GM18861 (cell line): ENCODE data around the gene RPTOR.

Experiments used
- ATAC-seq: cut with Tn5 transposase; IDR thresholded peaks from one replicate; pipeline ENCODE4 v1.9.1; 2021; ENCODE audit not compliant: unreplicated experiment

RPTOR gene

DNA sequence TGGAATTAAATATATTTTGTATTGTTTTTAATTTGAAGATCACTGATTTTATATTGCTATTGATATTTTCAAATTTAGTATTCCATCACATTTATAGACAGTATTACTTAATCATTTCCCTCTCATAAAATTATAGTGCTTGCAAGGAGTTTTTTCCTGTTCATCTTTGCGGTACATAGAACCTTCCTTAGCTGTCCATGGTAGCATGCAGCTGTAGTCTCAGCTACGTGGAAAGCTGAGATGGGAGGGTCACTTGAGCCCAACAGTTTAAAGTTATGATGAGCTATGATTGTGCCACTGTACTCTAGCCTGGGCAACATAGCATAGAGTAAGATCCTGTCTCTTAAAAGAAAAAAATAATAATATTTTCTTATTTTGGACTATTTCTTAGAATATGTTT lies 231.2 kb downstream of the RPTOR start:
- ATAC-seq = no peak

GRCh38 chr17:80777274-80777673 lies 232.6 kb downstream of the RPTOR start:
- no peak for ATAC-seq

DNA sequence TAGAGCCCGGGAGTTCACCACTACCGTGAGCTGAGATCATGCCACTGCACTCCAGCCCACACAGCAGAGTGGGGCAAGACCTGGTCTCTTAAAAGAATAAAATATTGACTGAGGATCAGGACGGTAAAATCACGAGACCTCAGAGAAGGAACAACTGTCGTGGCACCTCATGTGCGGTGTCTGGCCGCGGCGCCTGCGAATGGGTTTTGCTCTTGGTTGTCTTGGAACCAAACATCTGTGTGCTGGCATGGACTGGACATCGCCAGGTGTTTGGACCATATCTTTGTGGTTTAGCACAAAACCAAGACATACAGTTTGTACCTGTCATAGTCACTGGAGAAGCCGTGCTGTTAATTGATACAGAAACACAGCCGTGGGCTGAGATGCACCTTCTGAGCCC lies 234.1 kb downstream of the RPTOR start:
- no peak for ATAC-seq

DNA sequence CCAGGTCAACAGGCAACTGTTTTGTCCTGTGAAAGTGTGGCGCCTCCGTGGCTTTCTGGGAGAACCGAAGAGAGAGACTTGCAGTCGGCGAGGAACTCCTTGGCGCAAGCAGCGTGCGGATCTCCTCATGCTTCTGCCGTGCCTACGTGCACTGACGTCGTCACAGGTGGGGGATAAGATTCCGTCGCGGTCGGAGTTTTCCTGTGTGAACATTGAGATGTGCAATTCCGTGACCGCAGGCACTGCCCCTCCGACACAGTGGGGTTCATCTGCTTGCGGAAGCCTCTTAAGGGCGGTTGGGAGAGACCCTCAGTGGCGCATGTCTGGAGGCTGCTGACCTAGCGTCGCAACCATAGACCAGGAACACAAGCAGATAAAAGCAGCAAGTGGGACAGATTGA lies 234.7 kb downstream of the RPTOR start:
- no peak for ATAC-seq

- ATAC-seq = no peak
Observed at GRCh38 chr17:80779961-80780380, 235.3 kb downstream of the RPTOR start.

GRCh38 chr17:80780381-80781198 lies 236.0 kb downstream of the RPTOR start:
- ATAC-seq = no peak

DNA sequence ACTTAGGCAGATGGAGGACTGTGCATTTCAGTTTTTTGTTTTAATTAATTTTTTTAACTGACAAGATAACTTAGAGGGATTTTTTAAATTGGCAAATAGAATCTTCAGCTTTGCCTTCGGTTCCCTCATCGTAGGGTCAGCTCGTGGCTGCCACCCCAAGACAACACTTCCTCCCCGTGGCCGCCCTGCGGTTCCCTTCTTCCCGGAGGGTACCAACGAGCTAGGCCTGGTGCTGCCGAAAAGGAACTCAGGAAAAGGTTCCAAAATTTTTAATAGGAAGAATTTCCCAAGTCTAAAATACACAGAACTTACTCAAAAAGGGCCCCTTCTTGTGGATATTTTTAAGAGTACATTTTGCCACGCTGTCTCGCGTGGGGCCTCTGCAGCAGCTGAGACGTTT lies 236.6 kb downstream of the RPTOR start:
- no peak for ATAC-seq

- ATAC-seq = no peak
Observed at GRCh38 chr17:80781807-80782277, 237.2 kb downstream of the RPTOR start.

GRCh38 chr17:80782536-80783427 lies 238.1 kb downstream of the RPTOR start:
- ATAC-seq = no peak

DNA sequence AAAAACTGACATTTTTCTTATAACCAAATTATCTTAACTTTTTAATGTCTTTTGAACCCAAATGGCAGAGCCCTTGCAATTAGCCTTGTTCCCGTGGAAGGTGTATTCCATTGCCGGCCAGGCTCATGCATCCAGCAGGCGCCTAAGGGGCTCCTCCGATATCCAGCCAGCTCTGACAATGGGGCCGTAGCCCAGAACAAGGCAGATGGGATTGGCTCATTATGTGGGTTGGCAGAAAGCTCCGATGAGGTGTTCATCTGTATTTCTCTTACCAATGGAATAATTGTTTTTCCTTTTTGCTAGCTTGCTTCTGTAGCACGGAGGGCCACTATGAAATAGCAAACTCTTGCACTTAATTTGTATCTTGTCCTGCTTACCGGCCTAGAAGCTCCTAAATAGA lies 238.8 kb downstream of the RPTOR start:
- no peak for ATAC-seq

- ATAC-seq = no peak
Observed at GRCh38 chr17:80783971-80784370, 239.3 kb downstream of the RPTOR start.

DNA sequence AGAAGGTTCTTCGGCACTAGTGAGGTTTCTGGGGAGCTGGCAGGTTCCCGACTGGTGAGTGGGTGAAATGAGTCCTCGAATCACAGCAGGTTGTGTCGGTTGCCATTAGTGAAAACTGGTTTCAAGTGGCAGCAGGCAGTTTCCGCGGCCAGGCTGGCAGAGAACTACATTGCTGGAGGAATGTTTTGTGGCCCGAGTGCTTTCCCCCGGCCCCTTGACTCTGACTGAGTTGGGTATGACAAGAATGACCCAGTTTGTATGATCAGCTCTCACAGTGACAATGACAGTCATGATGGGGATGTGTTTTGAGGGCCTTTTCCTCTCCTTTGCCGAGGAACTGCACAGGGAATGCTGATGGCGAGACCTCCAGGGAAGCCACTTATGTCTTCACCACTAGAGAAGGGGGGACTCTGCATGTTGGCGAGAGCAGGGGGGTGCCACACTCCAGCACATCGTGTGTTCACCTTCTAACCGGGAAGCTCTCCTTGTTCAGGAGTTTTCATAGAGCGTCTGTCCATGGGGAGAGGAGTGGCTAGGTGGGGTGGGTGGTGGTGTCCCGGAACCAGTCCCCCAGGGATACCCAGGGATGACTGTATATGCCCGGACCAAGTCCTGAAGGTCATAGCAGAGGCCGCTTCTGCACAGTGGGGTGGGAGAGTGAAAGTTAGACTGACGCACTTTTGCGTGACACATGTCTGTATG lies 241.0 kb downstream of the RPTOR start:
- ATAC-seq = no peak

- ATAC-seq = no peak
Observed at GRCh38 chr17:80786470-80786869, 241.8 kb downstream of the RPTOR start.

- ATAC-seq = no peak
Observed at GRCh38 chr17:80786887-80787286, 242.2 kb downstream of the RPTOR start.

- no peak for ATAC-seq
Observed at GRCh38 chr17:80787881-80788280, 243.2 kb downstream of the RPTOR start.

DNA sequence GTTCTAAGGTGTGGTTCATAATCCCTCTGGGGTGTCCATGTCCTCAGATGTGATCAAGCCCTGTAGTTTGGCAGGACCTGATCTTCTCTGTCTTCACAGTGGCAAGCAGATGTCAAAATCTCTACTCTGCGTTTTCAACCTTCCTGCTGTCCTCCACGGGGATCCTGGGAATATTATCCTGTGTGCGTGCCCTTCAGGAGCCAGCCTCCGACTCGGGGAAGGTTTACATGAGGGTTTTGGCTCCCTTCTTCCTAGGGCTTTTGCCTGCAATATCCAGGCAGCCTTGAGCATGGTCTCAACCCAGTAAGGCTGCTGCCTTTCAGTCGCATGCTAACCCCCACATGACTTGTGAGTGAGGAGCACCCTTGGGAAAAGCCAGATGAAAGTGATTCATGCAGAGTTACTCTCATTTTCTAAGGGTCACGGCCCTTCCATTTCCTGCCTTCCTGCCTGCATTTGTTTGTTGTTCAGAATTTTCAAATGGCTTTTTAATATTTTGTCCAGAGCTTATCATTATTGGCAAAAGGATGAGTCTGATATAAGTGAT lies 244.8 kb downstream of the RPTOR start:
- no peak for ATAC-seq

DNA sequence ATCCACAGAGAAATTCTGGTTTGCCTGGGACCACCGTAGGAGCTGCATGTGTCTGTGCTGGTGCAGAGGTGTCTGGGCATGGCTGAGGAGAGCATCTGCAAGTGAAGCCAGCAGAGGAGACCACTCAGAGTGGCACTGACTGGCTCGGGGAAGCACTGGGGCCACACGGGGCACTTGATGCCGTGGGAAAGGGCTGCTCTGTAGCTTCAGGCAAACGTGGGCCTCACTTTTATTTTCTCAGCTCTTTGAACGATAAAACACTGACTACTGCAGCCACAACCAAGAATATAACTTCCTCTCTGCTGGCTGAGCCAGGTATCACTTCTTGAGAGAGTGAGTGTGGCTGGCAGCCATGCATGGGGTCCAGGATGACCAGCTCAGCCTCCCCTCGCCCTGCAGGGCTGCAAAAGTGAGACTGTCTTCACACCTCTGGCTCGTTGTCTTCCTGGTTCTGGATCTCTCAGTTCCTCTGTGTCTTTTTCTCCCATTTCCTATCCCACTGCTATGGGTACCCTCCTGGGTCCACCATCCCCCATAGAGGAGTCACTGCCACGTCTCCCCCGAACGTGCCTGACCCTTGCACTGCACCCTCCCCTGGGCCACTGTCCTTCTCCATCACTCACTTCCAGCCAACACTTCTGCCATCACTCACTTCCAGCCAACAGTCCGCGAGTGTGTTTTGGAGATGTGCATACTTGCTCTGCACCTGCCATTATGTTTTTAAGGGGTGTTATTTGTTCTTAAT lies 245.6 kb downstream of the RPTOR start:
- ATAC-seq = no peak

GRCh38 chr17:80790981-80791742 lies 246.5 kb downstream of the RPTOR start:
- no peak for ATAC-seq

DNA sequence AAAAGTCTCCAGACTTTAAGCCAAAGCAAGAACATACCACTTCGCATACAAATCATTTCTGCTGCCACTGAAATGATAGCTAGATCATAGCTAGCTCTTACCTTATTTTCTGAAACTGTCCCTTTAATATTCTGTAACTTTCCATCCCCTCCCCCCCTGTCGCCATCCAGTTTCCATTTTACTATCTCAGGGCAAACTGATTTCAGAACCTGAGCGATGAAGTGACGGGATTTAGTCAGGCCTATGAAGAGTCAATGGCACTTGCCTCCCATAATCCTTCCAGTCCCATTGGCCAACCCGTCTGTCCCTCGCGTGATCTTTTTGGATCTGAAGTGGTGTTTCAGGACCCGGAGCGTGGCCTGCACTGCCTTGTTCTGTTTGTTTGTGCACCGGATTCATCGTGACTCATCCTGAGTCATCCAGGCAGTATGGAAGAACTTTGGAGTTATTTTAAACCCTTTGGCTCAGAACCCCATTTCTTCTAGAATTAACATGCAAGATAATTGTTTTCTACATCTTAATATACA lies 247.2 kb downstream of the RPTOR start:
- ATAC-seq = no peak
